ENCODE measurements around the gene FOXL1.

FOXL1 gene

GRCh38 chr16:86568677-86569623 is 9.4 kb upstream of the FOXL1 start:
- no peak for DNase-seq (ENCODE audit: low read depth in 2 of 2)

- DNase-seq (ENCODE audit: low read depth in 2 of 2), result no peak
Observed at GRCh38 chr16:86569701-86570447, 8.5 kb upstream of the FOXL1 start.

GRCh38 chr16:86570558-86571529 is 7.5 kb upstream of the FOXL1 start:
- no peak for DNase-seq (ENCODE audit: low read depth in 2 of 2)

- DNase-seq (ENCODE audit: low read depth in 2 of 2), result no peak
Observed at GRCh38 chr16:86571530-86571915, 6.8 kb upstream of the FOXL1 start.

GRCh38 chr16:86572041-86572521 is 6.3 kb upstream of the FOXL1 start:
- no peak for DNase-seq (ENCODE audit: low read depth in 2 of 2)

- DNase-seq (ENCODE audit: low read depth in 2 of 2), result no peak
Observed at GRCh38 chr16:86572606-86573005, 5.7 kb upstream of the FOXL1 start.

GRCh38 chr16:86573215-86573614 is 5.1 kb upstream of the FOXL1 start:
- no peak for DNase-seq (ENCODE audit: low read depth in 2 of 2)

- no peak for DNase-seq (ENCODE audit: low read depth in 2 of 2)
Observed at GRCh38 chr16:86573646-86574508, 4.5 kb upstream of the FOXL1 start.

- DNase-seq (ENCODE audit: low read depth in 2 of 2), result no peak
Observed at GRCh38 chr16:86574646-86575045, 3.7 kb upstream of the FOXL1 start.

GRCh38 chr16:86575095-86575685 is 3.2 kb upstream of the FOXL1 start:
- no peak for DNase-seq (ENCODE audit: low read depth in 2 of 2)

- no peak for DNase-seq (ENCODE audit: low read depth in 2 of 2)
Observed at GRCh38 chr16:86575754-86576557, 2.4 kb upstream of the FOXL1 start.

- no peak for DNase-seq (ENCODE audit: low read depth in 2 of 2)
Observed at GRCh38 chr16:86576591-86577313, 1.6 kb upstream of the FOXL1 start.

GRCh38 chr16:86577314-86577971 is 906 bp upstream of the FOXL1 start:
- DNase-seq (ENCODE audit: low read depth in 2 of 2), result no peak

- DNase-seq (ENCODE audit: low read depth in 2 of 2), result no peak
Observed at GRCh38 chr16:86578611-86579267, 390 bp downstream of the FOXL1 start.

- no peak for DNase-seq (ENCODE audit: low read depth in 2 of 2)
Observed at GRCh38 chr16:86579268-86580062, 1.1 kb downstream of the FOXL1 start.

- DNase-seq (ENCODE audit: low read depth in 2 of 2), result no peak
Observed at GRCh38 chr16:86580063-86580790, 1.9 kb downstream of the FOXL1 start.

Data from stimulated activated CD8-positive, alpha-beta memory T cell treated with anti-CD3 and anti-CD28 coated beads, Interleukin-15, amount 100 ng/mL, for 4 hours (primary cell).